Skeletal muscle tissue (tissue), 4 donors: ENCODE results near the gene HUS1B. TPM values are rescaled to one million over a fixed set of nuclear protein-coding genes. Genes with fewer than 3 reads are reported as not detected.

ENCODE experiments used
- H3K27ac ChIP-seq: one replicate; pipeline ENCODE4 v1.7.0; 2013; ENCODE audit warnings: mild to moderate bottlenecking, low read depth, low read length, inconsistent platforms
- H3K27me3 ChIP-seq, 3 donors: one replicate each; pipeline ENCODE4 v1.7.0; 2013; ENCODE audit warnings: low read length in 3 of 3; ENCODE audit not compliant: control insufficient read depth in 3 of 3, insufficient read depth in 3 of 3
- H3K36me3 ChIP-seq, 3 donors: one replicate each; pipeline ENCODE4 v1.7.0; 2013; ENCODE audit warnings: low read length in 3 of 3; ENCODE audit not compliant: control insufficient read depth in 3 of 3, insufficient read depth in 3 of 3
- H3K4me1 ChIP-seq, 3 donors: one replicate each; pipeline ENCODE4 v1.7.0; 2013; ENCODE audit warnings: low read length in 3 of 3, mild to moderate bottlenecking in 3 of 3; ENCODE audit not compliant: control insufficient read depth in 3 of 3, insufficient read depth in 3 of 3
- H3K4me3 ChIP-seq, 3 donors: one replicate each; pipeline ENCODE4 v1.7.0; 2013; ENCODE audit warnings: low read length in 3 of 3
- H3K9ac ChIP-seq, 3 donors: one replicate each; pipeline ENCODE4 v1.7.0; 2013; ENCODE audit warnings: low read length in 3 of 3, mild to moderate bottlenecking in 3 of 3, moderate library complexity in 2 of 3, low read depth in 1 of 3
- H3K9me3 ChIP-seq, 3 donors: one replicate each; pipeline ENCODE4 v1.7.0; 2013; ENCODE audit warnings: low read length in 3 of 3; ENCODE audit not compliant: control insufficient read depth in 3 of 3
- total RNA-seq: library from RNA; depleted of rRNA; stranded (reverse); fragments of >200 nt; gene quantifications from one replicate; pipeline ENCODE4 v1.2.3, GENCODE V29; 2014
- donor health status: Osteomylitis.

HUS1B gene
- total RNA-seq, 1 donor from 2014 or later, result 1.0 TPM

DNA sequence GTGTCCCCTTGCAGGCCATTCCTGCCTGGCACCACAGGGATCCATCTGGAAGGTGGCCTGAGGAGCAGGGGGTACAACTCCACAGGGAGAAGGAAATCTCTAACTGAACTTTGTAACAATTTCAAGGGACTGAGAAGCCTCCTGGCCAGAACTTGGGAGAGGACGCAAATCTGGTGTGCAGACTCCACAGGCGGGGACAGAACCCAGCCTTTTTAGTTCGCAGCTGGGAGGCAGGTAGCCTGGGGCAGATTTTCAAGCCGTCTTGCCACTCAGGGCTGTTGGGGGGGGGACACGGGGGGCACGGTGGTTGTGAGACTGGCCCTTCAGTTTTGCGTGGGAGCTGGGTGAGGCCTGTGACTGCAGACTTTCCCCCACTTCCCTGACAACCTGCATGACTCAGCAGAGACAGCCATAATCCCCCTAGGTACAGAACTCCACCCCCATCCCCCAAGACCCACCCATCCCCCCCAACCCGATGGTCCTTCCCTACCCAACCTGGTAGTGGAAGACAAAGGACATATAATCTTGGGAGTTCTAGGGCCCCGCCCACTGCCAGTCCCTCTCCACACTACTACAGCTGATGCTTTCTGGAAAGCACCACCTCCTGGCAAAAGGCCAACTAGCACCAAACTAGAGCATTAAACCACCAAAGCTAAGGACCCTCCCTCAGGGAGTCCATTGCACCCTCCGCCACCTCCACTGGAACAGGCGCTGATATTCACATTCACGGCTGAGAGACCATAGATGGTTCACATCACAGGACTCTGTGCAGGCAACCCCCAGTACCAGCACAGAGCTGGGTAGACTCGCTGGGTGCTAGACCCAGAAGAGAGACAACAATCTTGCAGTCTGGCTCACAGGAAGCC is 3.0 kb upstream of the HUS1B start:
- Histone ChIP-seq H3K27ac (no peak overlapping the region), H3K4me1 (peaks cover 0 to 5% (median 0%) of the 10 kb centered on the region in 3 donors), H3K4me3 (no peak overlapping the region), H3K9me3 (peaks cover 0 to 6% (median 4%) of the 10 kb centered on the region in 3 donors), H3K27me3 (no peaks in the 10 kb centered on the region), H3K36me3 (peaks cover 4 to 7% (median 6%) of the 10 kb centered on the region in 3 donors), H3K9ac (no peak overlapping the region)

- peak overlapping the region in 1 of 3 donors; percentile 12 for H3K9ac ChIP-seq
- peaks cover 4 to 7% (median 6%) of the 10 kb centered on the region in 3 donors for H3K36me3 ChIP-seq
- no peak overlapping the region for H3K27ac ChIP-seq
Observed at GRCh38 chr6:658244-658643, 1.3 kb upstream of the HUS1B start.

GRCh38 chr6:657743-658142 is 843 bp upstream of the HUS1B start:
- no peak overlapping the region for H3K27ac ChIP-seq
- H3K4me3 ChIP-seq, result no peak overlapping the region
- no peaks in the 10 kb centered on the region for H3K27me3 ChIP-seq
- H3K9me3 ChIP-seq, result peaks cover 0 to 6% (median 6%) of the 10 kb centered on the region in 3 donors
- peaks cover 4 to 7% (median 6%) of the 10 kb centered on the region in 3 donors for H3K36me3 ChIP-seq
- H3K4me1 ChIP-seq, result peaks cover 0 to 5% (median 0%) of the 10 kb centered on the region in 3 donors
- H3K9ac ChIP-seq, result peak overlapping the region in 1 of 3 donors; percentile 12

More at GRCh38 chr6:658244-658643, 1.3 kb upstream of the HUS1B start:
- Histone ChIP-seq H3K9me3 (peaks cover 0 to 6% (median 5%) of the 10 kb centered on the region in 3 donors), H3K4me3 (no peak overlapping the region), H3K27me3 (no peaks in the 10 kb centered on the region), H3K4me1 (peaks cover 0 to 5% (median 0%) of the 10 kb centered on the region in 3 donors)

DNA sequence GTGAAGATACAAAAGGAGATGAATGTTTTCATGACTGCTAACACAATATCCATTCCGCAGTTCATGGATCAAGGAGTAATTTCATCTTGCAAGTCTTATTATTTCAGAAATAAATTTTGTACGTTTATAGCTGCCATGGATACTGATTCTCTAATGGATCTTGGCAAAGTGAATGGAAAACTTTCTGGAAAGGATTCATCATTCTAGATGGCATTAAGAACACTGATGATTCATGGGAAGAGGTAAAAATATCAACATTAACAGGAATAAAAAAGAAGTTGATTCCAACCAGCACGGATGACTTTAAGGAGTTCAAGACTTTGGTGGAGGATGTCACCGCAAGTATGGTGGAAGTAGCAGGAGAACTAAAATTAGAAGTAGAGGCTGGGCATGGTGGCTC is 2.8 kb downstream of the HUS1B start:
- Histone ChIP-seq H3K27ac (no peak overlapping the region), H3K4me3 (no peak overlapping the region), H3K36me3 (peaks cover 4 to 7% (median 6%) of the 10 kb centered on the region in 3 donors), H3K27me3 (no peaks in the 10 kb centered on the region), H3K9ac (no peak overlapping the region), H3K4me1 (peaks cover 0 to 3% (median 0%) of the 10 kb centered on the region in 3 donors), H3K9me3 (peaks cover 0 to 6% (median 6%) of the 10 kb centered on the region in 3 donors)

GRCh38 chr6:652865-653264 is 4.0 kb downstream of the HUS1B start:
- H3K4me1 ChIP-seq, result no peaks in the 10 kb centered on the region
- no peak overlapping the region for H3K27ac ChIP-seq
- H3K9ac ChIP-seq, result no peak overlapping the region
- no peak overlapping the region for H3K4me3 ChIP-seq
- peaks cover 0 to 6% (median 6%) of the 10 kb centered on the region in 3 donors for H3K9me3 ChIP-seq
- no peaks in the 10 kb centered on the region for H3K27me3 ChIP-seq
- peaks cover 4 to 7% (median 6%) of the 10 kb centered on the region in 3 donors for H3K36me3 ChIP-seq

DNA sequence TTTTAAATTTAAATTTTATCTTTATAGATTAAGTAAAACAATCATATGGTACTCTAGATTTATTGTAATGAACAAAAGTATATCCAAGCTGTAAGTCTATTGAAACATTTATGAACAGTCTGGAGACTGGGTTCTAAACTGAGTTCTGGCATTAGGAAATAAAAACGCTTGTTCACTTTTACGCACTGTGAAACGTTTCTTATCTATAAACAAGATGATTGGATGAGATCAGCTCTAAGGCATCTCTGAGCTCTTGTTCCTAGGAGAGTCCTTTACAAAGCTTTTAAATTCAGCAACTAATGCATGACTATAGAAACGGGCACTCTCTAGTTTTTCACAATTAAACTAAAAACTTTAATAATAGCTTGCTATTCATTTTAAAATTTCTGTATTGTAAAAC is 6.8 kb downstream of the HUS1B start:
- H3K27ac ChIP-seq, result no peak overlapping the region
- H3K9me3 ChIP-seq, result peaks cover 0 to 4% (median 0%) of the 10 kb centered on the region in 3 donors
- H3K27me3 ChIP-seq, result no peaks in the 10 kb centered on the region
- H3K4me3 ChIP-seq, result no peak overlapping the region
- no peaks in the 10 kb centered on the region for H3K36me3 ChIP-seq
- H3K9ac ChIP-seq, result no peak overlapping the region
- no peaks in the 10 kb centered on the region for H3K4me1 ChIP-seq

DNA sequence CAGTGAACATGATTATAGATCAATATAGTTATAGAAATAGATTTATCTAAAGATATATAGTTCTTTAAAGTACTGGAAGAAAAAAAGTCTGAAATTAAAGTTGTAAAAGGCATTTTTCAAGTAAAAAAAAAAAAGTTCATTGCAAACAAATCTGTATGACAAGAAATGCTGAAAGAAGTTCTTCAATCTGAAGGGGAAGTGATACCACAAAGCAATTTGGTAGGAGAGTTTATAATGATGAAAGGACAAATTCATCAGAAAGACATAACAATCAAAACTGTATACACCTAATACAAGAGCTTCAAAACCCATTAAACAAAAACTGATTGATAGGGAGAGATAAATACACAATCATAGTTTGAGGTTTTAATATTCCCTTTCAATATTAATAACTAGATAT is 14.1 kb downstream of the HUS1B start:
- H3K4me1 ChIP-seq, result no peaks in the 10 kb centered on the region
- no peaks in the 10 kb centered on the region for H3K27me3 ChIP-seq
- no peak overlapping the region for H3K27ac ChIP-seq
- no peaks in the 10 kb centered on the region for H3K36me3 ChIP-seq
- H3K9me3 ChIP-seq, result no peaks in the 10 kb centered on the region
- H3K9ac ChIP-seq, result no peak overlapping the region
- no peak overlapping the region for H3K4me3 ChIP-seq

- Histone ChIP-seq H3K4me1 (no peaks in the 10 kb centered on the region), H3K36me3 (peaks cover 0 to 12% (median 9%) of the 10 kb centered on the region in 3 donors), H3K27ac (no peak overlapping the region), H3K9ac (no peak overlapping the region), H3K4me3 (no peak overlapping the region), H3K9me3 (no peaks in the 10 kb centered on the region), H3K27me3 (no peaks in the 10 kb centered on the region)
Observed at GRCh38 chr6:641225-641985, 15.5 kb downstream of the HUS1B start.

- Histone ChIP-seq H3K9me3 (no peaks in the 10 kb centered on the region), H3K4me1 (no peaks in the 10 kb centered on the region), H3K36me3 (peaks cover 0 to 18% (median 12%) of the 10 kb centered on the region in 3 donors), H3K27me3 (no peaks in the 10 kb centered on the region), H3K27ac (no peak overlapping the region), H3K9ac (no peak overlapping the region), H3K4me3 (no peak overlapping the region)
Observed at GRCh38 chr6:636488-636887, 20.4 kb downstream of the HUS1B start.

GRCh38 chr6:635233-635632 is 21.7 kb downstream of the HUS1B start:
- Histone ChIP-seq H3K4me3 (no peak overlapping the region), H3K9ac (no peak overlapping the region), H3K4me1 (no peaks in the 10 kb centered on the region), H3K36me3 (peaks cover 3 to 18% (median 12%) of the 10 kb centered on the region in 3 donors), H3K27me3 (no peaks in the 10 kb centered on the region), H3K9me3 (no peaks in the 10 kb centered on the region), H3K27ac (no peak overlapping the region)
